KMS-11 (cell line): ENCODE measurements around the gene RASAL2.

Experiments
- H2AFZ ChIP-seq: fragments of 200-600 bp; sonication (generic); 2 replicates; pipeline ENCODE4 v1.6.1; 2016; ENCODE audit warnings: antibody characterized with exemption, mixed run types, low read depth
- H3K27ac ChIP-seq: fragments of 200-600 bp; sonication (generic); 2 replicates; pipeline ENCODE4 v1.6.1; 2016; ENCODE audit warnings: mild to moderate bottlenecking, mixed run types
- H3K27me3 ChIP-seq: fragments of 200-600 bp; sonication (generic); 2 replicates; pipeline ENCODE4 v1.6.1; 2017; ENCODE audit warnings: mild to moderate bottlenecking, low read depth, mixed run types, moderate library complexity; ENCODE audit not compliant: insufficient read depth
- H3K36me3 ChIP-seq: fragments of 200-600 bp; sonication (generic); 2 replicates; pipeline ENCODE4 v1.6.1; 2017; ENCODE audit warnings: mild to moderate bottlenecking, mixed run types; ENCODE audit not compliant: insufficient read depth
- H3K4me1 ChIP-seq: fragments of 200-600 bp; sonication (generic); 2 replicates; pipeline ENCODE4 v1.6.1; 2016; ENCODE audit warnings: mild to moderate bottlenecking, low read depth, mixed run types; ENCODE audit not compliant: poor library complexity, severe bottlenecking
- H3K4me2 ChIP-seq: fragments of 200-600 bp; sonication (generic); 2 replicates; pipeline ENCODE4 v1.7.0; 2016; ENCODE audit warnings: mild to moderate bottlenecking, mixed run types
- H3K4me3 ChIP-seq: fragments of 200-600 bp; sonication (generic); IDR thresholded peaks from 2 replicates; pipeline ENCODE4 v1.6.1; 2017; ENCODE audit warnings: low read depth, low read length, mixed read lengths; ENCODE audit not compliant: insufficient read depth
- H3K79me2 ChIP-seq: fragments of 200-600 bp; sonication (generic); 2 replicates; pipeline ENCODE4 v1.6.1; 2016; ENCODE audit warnings: low read depth, mixed run types; ENCODE audit not compliant: insufficient read depth
- H3K9ac ChIP-seq: fragments of 200-600 bp; sonication (generic); 2 replicates; pipeline ENCODE4 v1.6.1; 2016; ENCODE audit warnings: mild to moderate bottlenecking, mixed run types
- H4K20me1 ChIP-seq: fragments of 200-600 bp; sonication (generic); 2 replicates; pipeline ENCODE4 v1.6.1; 2016; ENCODE audit warnings: mild to moderate bottlenecking, mixed run types; ENCODE audit not compliant: insufficient read depth
- CTCF ChIP-seq: fragments of 200-600 bp; sonication (generic); conservative IDR thresholded peaks from 2 replicates; pipeline ENCODE4 v1.6.1; 2017; ENCODE audit warnings: low read depth, mild to moderate bottlenecking, antibody characterized with exemption, low read length, moderate library complexity, mixed read lengths

Gene RASAL2

GRCh38 chr1:178407215-178407614, 313.3 kb downstream of the RASAL2 start:
- Histone ChIP-seq H3K36me3 (no peaks in the 10 kb centered on the region), H2AFZ (no peak overlapping the region), H4K20me1 (no peaks in the 10 kb centered on the region), H3K79me2 (no peaks in the 10 kb centered on the region), H3K4me1 (peaks cover 9% of the 10 kb centered on the region), H3K9ac (no peak overlapping the region), H3K4me2 (no peak overlapping the region), H3K27ac (no peak overlapping the region), H3K27me3 (no peaks in the 10 kb centered on the region), H3K4me3 (no peak overlapping the region)
- no peak for TF ChIP-seq CTCF

GRCh38 chr1:178407655-178408054, 313.8 kb downstream of the RASAL2 start:
- Histone ChIP-seq H4K20me1 (no peaks in the 10 kb centered on the region), H3K27ac (no peak overlapping the region), H3K36me3 (no peaks in the 10 kb centered on the region), H2AFZ (no peak overlapping the region), H3K9ac (no peak overlapping the region), H3K4me3 (no peak overlapping the region), H3K27me3 (no peaks in the 10 kb centered on the region), H3K79me2 (no peaks in the 10 kb centered on the region), H3K4me2 (no peak overlapping the region), H3K4me1 (peaks cover 13% of the 10 kb centered on the region)
- TF ChIP-seq CTCF, result no peak

GRCh38 chr1:178408871-178409270, 315.0 kb downstream of the RASAL2 start:
- Histone ChIP-seq H3K27me3 (no peaks in the 10 kb centered on the region), H3K9ac (no peak overlapping the region), H3K4me2 (no peak overlapping the region), H3K4me1 (peaks cover 18% of the 10 kb centered on the region), H3K79me2 (no peaks in the 10 kb centered on the region), H3K4me3 (no peak overlapping the region), H3K36me3 (no peaks in the 10 kb centered on the region), H2AFZ (no peak overlapping the region), H4K20me1 (no peaks in the 10 kb centered on the region), H3K27ac (no peak overlapping the region)
- no peak for TF ChIP-seq CTCF

- TF ChIP-seq CTCF, result no peak
- Histone ChIP-seq H2AFZ (no peak overlapping the region), H3K27me3 (no peaks in the 10 kb centered on the region), H3K36me3 (no peaks in the 10 kb centered on the region), H3K4me1 (peaks cover 18% of the 10 kb centered on the region), H3K79me2 (no peaks in the 10 kb centered on the region), H3K27ac (no peak overlapping the region), H3K4me3 (no peak overlapping the region), H4K20me1 (no peaks in the 10 kb centered on the region), H3K9ac (no peak overlapping the region), H3K4me2 (no peak overlapping the region)
Measured at GRCh38 chr1:178409541-178409940, 315.6 kb downstream of the RASAL2 start.
